GM18951 (cell line): ENCODE data around the gene CD9.

Source experiments
- POLR2A ChIP-seq: IDR thresholded peaks from 4 replicates; pipeline ENCODE4 v1.6.1; 2011; ENCODE audit warnings: mild to moderate bottlenecking; ENCODE audit not compliant: insufficient read length, insufficient read depth; ENCODE audit errors: extremely low read depth
- in situ Hi-C: fragments of 300-500 bp; cut with MboI; formaldehyde crosslinking; loops from one replicate; pipeline ENCODE4 v1.12.0; 2022; ENCODE audit warnings: low sequenced_read_pairs, mixed read lengths, inconsistent platforms; ENCODE audit not compliant: unreplicated experiment

The CD9 gene

DNA sequence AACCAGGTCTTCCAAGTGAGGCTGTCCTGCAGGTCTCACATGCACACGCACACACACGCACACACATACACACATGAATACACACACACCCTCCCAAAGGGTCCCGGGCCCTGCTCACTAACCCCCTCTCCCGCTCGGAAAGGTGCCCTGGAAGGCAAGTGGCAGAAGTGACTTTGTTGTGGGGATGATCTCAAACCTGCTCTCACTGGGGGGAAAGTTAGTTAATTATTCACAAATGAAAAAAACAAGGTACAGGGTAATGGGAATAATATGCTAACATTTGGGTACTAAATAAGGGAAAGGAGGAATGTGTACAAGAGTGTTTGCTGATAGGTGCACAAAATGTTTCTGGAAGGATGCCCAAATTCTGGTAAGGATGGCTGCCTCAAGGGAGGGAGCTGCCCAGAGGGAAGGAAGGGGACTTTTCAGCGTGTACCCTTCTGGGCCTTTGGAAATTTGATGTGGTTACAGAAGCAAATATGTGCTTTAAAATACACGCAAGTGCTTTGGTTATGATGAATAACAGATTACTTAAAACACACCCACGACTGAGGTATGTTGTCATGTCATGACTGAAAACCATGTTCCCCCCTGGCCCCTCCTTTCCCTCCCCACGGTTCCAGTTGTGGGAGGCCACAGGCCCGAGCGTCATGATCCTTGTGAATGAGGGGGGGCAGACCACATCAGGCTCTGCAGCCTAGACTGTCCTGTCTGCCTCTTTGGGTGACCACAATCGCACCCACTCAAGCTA, 66.9 kb downstream of the CD9 start:
- TF ChIP-seq POLR2A, result no peak
- in situ Hi-C loops, result no loop called here

- TF ChIP-seq POLR2A, result no peak
- in situ Hi-C loops, result no loop called here
Observed at GRCh38 chr12:6268484-6269157, 68.4 kb downstream of the CD9 start.

DNA sequence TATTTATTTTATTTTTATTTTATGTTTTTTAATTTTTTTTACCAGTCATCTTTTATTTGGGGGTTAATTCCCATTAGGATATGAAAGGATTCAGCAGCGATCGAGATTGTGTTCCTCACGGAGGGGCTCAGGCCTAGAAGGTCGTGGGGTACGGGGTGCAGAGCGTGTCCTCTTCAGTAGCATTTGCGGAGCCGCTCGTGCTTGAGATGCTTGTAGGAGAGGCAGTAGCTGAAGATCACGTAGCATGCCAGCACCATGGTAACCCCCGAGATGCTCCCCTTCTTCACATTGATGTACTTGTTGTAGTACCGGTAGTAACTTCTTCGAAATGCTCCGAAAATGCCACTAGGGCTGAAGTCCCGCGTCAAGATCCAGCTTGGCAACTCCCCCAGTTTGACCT, 69.8 kb downstream of the CD9 start:
- in situ Hi-C loops, result no loop called here
- no peak for TF ChIP-seq POLR2A

- in situ Hi-C loops, result no loop called here
- no peak for TF ChIP-seq POLR2A
Observed at GRCh38 chr12:6271281-6271680, 71.1 kb downstream of the CD9 start.

DNA sequence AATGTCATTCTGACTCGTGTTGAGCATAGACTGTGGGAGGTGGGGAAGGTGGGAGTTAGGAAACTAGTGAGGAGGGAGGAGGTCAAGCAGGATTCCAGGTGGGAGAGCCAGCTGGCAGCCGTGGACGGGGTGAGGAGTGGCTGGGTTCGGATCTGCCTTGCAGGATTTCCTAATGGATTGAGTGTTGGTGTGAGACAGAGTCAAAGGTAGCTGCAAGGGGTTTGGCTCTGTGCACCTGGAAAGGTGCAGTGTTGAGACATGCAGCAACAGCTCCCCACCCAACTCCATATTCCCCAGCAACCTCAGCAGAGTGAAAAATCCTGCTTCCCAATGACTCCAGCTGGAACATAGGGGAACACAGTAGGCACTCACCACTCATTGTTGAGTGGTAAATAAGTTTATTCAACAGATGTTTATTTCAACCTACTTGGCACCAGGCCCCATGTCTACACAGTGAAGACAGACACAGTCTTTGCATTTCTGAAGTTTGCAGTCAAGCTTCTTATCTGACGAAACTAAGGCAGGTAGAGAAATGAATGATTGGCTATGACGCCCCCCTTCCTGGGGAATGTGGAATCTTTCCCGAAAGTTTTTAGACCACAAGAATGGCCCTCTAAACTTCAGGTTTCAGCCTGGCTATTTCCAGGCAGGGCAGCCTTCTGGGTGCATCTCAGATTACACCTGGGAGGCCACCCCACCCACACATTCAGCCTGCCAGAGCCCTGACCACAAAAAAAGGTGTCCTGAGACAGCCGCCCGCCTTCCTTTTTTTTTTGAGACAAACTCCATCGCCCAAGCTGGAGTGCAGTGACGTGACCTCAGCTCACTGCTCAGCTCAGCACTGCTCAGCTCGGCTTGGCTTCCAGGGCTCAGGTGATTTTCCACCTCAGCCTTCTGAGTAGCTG, 72.4 kb downstream of the CD9 start:
- no peak for TF ChIP-seq POLR2A
- in situ Hi-C loops, result no loop called here

- TF ChIP-seq POLR2A, result no peak
- in situ Hi-C loops, result no loop called here
Observed at GRCh38 chr12:6273205-6273540, 73.0 kb downstream of the CD9 start.

- in situ Hi-C loops, result no loop called here
Observed at GRCh38 chr12:6273541-6274230, 73.5 kb downstream of the CD9 start.

GRCh38 chr12:6274231-6275221, 74.3 kb downstream of the CD9 start:
- in situ Hi-C loops, result loop anchor here (5.0 kb wide), 1 partner anchor 67 kb away; no protein-coding TSS in a partner anchor
- no peak for TF ChIP-seq POLR2A

More at GRCh38 chr12:6273541-6274230, 73.5 kb downstream of the CD9 start:
- TF ChIP-seq POLR2A, result no peak

DNA sequence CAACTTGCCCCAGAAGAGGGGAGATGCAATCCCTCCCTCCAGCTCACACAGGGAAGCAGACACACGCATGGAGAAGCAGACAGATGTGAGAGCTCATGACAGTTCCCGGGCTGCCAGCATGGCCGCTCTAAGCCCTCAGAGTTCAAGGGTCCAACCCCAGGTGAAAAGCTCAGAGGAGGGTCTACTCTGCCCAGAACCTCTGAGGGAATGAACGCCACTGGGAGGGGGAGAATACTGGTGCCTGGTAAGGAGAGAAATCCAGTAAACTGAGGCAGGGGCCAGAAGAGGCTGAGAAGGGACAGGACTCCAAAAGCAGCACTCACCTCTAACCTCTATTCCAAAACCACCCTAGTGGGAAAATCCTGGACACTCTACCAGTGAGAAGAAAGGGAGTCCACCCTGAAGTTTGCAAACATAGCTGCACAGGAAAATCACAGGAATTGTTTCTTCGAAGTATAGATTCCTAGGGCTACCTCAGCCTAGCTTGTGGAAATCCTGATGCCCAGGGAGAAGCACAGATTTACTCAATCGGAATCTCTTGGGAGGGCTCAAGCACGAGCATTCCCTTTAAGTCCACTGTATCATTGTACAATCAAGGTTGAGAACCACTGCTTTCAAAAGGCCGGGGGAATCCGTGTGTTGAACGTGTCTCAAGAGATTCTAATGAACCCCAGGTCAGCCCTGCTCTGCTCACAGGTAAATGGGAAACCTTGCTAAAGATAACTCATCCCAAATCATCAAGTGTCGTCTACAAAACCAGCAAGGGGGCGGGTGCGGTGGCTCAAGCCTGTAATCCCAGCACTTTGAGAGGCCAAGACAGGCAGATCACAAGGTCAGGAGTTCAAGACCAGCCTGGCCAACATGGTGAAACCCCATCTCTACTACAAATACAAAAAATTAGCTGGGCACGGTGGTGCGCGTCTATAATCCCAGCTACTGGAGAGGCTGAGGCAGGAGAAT, 76.0 kb downstream of the CD9 start:
- in situ Hi-C loops, result loop anchor here (5.0 kb wide), 1 partner anchor 69 kb away; no protein-coding TSS in a partner anchor
- no peak for TF ChIP-seq POLR2A

DNA sequence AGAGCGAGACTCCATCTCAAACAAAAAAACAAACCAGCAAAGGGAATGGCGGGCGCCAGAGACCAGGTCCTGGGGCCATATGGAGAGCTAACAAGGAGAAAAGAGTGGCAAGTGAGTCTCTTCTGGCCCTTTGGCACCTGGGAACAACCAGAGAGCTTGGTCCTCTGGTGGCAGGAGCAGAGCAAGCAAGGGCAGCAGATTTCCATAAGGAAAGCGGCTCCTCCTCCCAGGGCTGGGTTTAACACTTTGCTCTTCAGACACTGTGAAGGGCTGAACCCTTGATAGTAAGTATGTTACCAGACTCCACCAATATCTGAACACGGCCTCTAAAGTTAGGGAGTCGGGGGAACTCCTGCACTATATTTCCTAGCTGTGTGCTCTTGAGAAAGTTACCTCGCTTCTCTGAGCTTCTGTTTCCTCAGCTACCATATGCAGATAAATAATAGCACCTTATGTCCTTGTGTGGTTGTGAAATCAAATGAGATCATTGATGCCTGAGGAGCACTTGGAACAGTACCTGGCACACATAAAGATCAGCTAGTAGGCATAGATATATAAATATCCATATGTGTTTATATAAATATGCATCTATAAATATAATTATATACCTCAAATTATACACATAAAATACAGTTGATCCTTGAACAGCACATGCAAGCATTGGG, 76.9 kb downstream of the CD9 start:
- in situ Hi-C loops, result loop anchor here (5.0 kb wide), 1 partner anchor 70 kb away; no protein-coding TSS in a partner anchor
- TF ChIP-seq POLR2A, result no peak
